NCI-H2081 (cell line): Measurements from ENCODE around the gene CDKAL1.

ENCODE experiments used
- DNase-seq, 2 experiments: peaks; one replicate each; lab custom pipeline; 2025; lab: John Stamatoyannopoulos, UW

CDKAL1 gene

GRCh38 chr6:20877008-20877937 is 343.0 kb downstream of the CDKAL1 start:
- no peak for DNase-seq

GRCh38 chr6:20879121-20879520 is 344.9 kb downstream of the CDKAL1 start:
- DNase-seq, result no peak

GRCh38 chr6:20879526-20879925 is 345.3 kb downstream of the CDKAL1 start:
- no peak for DNase-seq

- no peak for DNase-seq
Observed at GRCh38 chr6:20881365-20881764, 347.1 kb downstream of the CDKAL1 start.

- DNase-seq, result no peak
Observed at GRCh38 chr6:20882014-20882413, 347.8 kb downstream of the CDKAL1 start.

- DNase-seq, result no peak
Observed at GRCh38 chr6:20885076-20885475, 350.8 kb downstream of the CDKAL1 start.

GRCh38 chr6:20891161-20891560 is 356.9 kb downstream of the CDKAL1 start:
- DNase-seq, result peak in 1 of 2 experiments; percentile 28

GRCh38 chr6:20892365-20892764 is 358.1 kb downstream of the CDKAL1 start:
- DNase-seq, result no peak

GRCh38 chr6:20893412-20893811 is 359.2 kb downstream of the CDKAL1 start:
- DNase-seq, result no peak

GRCh38 chr6:20900389-20901160 is 366.3 kb downstream of the CDKAL1 start:
- peak in 1 of 2 experiments; percentile 22 for DNase-seq

GRCh38 chr6:20905377-20905776 is 371.1 kb downstream of the CDKAL1 start:
- DNase-seq, result no peak

- DNase-seq, result no peak
Observed at GRCh38 chr6:20906945-20907344, 372.7 kb downstream of the CDKAL1 start.

- DNase-seq, result no peak
Observed at GRCh38 chr6:20907486-20908071, 373.3 kb downstream of the CDKAL1 start.

GRCh38 chr6:20909621-20910020 is 375.4 kb downstream of the CDKAL1 start:
- peak in 1 of 2 experiments; percentile 8 for DNase-seq

- DNase-seq, result no peak
Observed at GRCh38 chr6:20911712-20912111, 377.5 kb downstream of the CDKAL1 start.

GRCh38 chr6:20915156-20915555 is 380.9 kb downstream of the CDKAL1 start:
- DNase-seq, result no peak

GRCh38 chr6:20915626-20916025 is 381.4 kb downstream of the CDKAL1 start:
- no peak for DNase-seq

- DNase-seq, result no peak
Observed at GRCh38 chr6:20916086-20916485, 381.8 kb downstream of the CDKAL1 start.

- no peak for DNase-seq
Observed at GRCh38 chr6:20918868-20919267, 384.6 kb downstream of the CDKAL1 start.

GRCh38 chr6:20919677-20920385 is 385.6 kb downstream of the CDKAL1 start:
- no peak for DNase-seq

- DNase-seq, result no peak
Observed at GRCh38 chr6:20921578-20921977, 387.3 kb downstream of the CDKAL1 start.

GRCh38 chr6:20922743-20923142 is 388.5 kb downstream of the CDKAL1 start:
- no peak for DNase-seq
